KOPT-K1 (cell line): ENCODE results near the gene YJU2.
A peak's percentile ranks its signal among the peaks of the same experiment; 100 is the strongest.

Source experiments
- H3K27ac ChIP-seq: fragments of 200-600 bp; sonication (generic); 2 replicates; pipeline ENCODE4 v1.5.1; 2016; ENCODE audit warnings: antibody characterized with exemption, mild to moderate bottlenecking, low read depth, low read length; ENCODE audit not compliant: poor library complexity, severe bottlenecking
- H3K36me3 ChIP-seq: fragments of 200-600 bp; sonication (generic); 2 replicates; pipeline ENCODE4 v1.5.1; 2017; ENCODE audit warnings: antibody characterized with exemption, mild to moderate bottlenecking, low read length, moderate library complexity; ENCODE audit not compliant: insufficient read depth
- H3K9me3 ChIP-seq: fragments of 200-600 bp; sonication (generic); 2 replicates; pipeline ENCODE4 v1.5.1; 2017; ENCODE audit warnings: antibody characterized with exemption, low read length, mild to moderate bottlenecking; ENCODE audit not compliant: insufficient read depth, poor library complexity, severe bottlenecking

The YJU2 gene

DNA sequence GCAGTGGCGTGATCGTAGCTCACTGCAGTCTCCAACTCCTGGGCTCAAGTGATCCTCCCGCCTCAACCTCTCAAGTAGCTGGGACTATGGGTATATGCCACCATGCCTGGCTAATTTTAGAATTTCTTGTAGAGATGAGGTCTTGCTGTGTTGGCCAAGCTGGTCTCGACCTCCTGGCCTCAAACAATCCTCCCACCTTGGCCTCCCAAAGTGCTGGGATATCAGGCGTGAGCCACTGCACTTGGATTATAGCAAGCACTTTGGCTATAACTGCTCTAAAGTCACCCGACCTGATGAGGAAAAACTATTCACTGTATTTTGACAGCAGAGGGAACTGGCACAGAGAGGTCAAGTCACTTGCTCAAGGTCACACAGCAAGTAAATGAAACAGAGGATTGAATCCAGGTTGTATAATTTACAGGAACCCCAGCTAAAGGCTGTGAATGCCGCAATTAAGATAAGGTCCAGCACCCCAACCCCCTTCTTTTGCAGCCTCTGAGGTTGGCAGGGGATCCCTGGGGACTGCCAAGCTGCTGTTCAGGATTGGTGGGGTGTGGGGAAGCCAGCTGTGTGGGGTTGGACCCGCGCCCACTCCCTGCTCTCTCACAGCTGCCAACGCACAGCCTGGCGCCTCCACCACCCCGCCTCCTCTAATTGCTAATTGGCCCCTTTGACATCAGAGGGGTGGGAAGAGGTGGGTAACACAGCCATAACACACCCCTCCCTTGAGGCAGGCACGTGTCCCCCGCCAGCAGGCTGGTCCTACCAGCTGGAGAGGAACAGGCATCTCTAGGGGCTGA lies 49.3 kb downstream of the YJU2 start:
- H3K27ac ChIP-seq = no peak overlapping the region
- no peaks in the 10 kb centered on the region for H3K36me3 ChIP-seq
- no peaks in the 10 kb centered on the region for H3K9me3 ChIP-seq

DNA sequence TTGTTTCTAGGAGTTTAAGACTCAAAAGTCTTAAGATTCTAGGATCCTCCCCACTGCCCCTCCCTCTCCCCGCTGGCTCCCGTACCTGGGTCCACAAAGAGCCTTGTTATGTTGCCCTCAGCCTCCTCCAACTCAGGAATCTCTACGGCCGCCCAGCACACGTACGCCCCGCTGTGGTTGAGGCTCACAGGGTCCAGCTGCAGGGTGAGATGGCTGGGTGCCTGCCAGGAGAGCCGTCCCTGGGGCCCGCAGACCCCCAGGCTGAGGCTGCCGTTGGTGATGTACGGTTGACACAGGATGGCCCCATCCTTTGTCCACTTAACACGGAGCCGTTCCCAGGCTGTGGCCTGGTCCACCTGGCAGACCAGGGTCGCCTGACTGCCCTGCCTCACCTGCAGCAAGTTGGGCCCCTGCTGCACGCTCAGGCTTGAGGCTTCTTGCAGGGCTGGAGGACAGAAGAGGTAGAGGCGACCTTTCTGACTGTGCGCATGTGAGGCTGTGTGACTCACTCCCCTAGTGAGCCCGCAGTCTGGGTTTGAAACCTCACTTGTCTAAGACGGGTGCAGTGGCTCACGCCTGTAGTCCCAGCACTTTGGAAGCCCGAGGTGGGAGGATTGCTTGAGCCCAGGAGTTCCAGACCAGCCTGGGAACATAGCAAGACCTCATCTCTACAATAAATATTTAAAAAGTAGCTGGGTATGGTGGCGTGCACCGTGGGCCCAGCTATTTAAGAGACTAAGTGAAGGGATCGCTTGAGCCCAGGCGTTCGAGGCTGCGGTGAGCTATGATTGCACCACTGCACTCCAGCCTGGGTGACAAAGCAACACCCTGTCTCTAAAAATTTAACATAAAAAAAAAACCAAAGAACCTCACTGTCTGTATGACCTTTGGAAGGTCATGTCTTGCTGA lies 51.3 kb downstream of the YJU2 start:
- Histone ChIP-seq H3K27ac (no peak overlapping the region), H3K9me3 (no peaks in the 10 kb centered on the region), H3K36me3 (no peaks in the 10 kb centered on the region)

DNA sequence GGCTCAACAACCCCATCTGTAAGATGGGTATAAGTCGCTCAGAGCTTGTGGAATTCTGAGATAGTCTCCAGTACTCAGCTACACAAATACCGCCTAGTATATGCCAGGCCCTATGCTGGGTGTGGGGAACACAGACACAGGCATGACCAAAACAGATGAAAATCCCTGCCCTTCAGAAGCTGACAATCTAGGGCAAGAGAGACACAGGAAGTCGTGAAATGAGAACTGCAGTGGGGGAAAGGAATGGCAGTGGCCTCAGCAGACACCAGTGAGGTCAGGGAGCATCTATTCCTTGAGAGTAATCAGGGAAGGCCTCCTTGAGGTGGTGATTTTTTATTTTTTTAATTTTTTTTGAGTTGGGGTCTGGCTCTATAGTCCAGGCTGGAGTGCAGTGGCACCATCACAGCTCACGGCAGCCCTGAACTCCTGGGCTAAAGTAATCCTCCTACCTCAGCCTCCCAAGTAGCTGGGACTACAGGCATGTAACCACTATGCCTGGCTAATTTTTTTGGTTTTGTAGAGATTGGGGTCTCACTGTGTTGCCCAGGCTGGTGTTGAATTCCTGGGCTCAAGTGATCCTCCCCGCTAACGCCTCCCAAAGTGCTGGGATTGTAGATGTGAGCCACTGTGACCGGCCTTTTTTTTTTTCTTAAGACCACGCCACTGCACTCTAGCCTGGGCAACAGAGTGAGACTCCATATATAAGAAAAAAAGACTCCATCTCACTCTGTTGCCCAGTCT lies 52.1 kb downstream of the YJU2 start:
- Histone ChIP-seq H3K9me3 (no peaks in the 10 kb centered on the region), H3K27ac (no peak overlapping the region), H3K36me3 (no peaks in the 10 kb centered on the region)

DNA sequence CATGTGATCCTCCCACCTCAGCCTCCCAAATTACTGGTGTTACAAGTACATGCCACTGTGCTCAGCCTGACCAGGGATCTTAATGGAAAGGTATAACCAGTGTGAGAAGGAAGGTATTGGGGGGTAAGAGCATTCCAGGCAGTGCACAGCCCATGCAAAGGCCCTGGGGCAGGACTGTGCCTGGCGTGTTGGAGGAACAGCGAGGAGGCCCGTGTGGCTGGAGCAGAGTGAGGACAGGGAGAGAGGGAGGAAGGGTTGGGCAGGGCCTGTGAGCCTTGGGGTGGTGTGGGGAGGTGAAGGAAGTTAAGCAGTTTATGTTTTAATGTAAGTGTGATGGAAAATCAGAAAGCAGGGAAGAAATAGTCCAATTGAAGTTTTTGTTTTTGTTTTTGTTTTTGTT lies 53.7 kb downstream of the YJU2 start:
- Histone ChIP-seq H3K36me3 (no peaks in the 10 kb centered on the region), H3K9me3 (no peaks in the 10 kb centered on the region), H3K27ac (no peak overlapping the region)

DNA sequence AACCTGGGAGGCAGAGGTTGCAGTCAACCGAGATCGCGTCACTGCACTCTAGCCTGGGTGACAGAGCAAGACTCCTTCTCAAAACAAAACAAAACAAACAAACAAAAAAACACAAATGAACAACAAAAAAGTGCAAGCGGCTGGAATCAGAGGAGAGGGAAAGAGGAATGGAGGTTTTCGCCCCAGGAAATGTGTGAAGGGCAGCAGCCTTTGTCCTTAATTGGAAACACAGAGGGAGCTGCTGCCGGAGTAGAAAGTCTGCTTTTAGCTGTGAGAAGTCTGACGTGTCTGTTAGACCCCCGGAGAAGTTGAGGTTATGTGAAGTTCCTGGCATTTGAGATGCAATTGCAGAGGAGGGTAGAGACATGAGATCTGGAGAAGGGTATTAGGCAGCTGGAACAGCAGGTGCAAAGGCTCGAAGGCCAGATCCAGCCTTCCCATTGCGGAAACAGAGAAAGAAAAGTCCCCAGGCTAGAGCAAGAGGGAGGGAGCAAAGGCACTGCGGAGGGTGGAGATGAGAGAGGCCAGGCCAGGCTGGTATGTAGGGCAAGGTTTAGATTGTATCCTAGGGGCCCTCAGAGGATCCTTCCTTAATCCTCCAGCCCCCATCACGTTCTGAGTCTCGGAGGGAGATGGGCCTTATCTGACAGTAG lies 54.8 kb downstream of the YJU2 start:
- Histone ChIP-seq H3K27ac (peak overlapping the region; percentile 38), H3K36me3 (no peaks in the 10 kb centered on the region)

DNA sequence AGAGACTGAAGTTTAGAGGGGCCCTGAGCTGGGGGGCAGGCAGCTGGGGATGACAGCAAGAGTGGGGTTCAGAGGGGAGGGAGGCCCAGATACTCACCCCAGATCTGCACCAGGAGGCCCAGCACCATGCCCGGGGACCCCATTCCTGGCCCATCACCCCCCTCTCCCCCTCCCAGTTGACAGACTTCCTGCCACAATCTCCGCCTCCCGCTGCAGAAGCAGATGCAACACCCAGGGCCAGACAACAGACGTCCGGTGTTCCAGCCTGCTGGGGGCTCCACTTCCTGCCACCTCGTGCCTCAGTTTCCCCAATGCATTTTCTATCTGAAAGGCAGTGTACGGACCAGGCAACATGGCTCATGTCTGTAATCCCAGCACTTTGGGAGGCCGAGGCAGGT lies 55.4 kb downstream of the YJU2 start, which contains the start of gene TMIGD2:
Gene TMIGD2, minus strand, starts transcription at position 147 of the 398 bp plus-strand sequence. Its CDS starts 4 bp downstream, at position 143.
- H3K9me3 ChIP-seq = no peaks in the 10 kb centered on the region
- peak within 1 kb of the TSS; percentile 38 for H3K27ac ChIP-seq
- H3K36me3 ChIP-seq = no peaks in the 10 kb centered on the region

More for the DNA sequence above, 54.8 kb downstream of the YJU2 start:
- H3K9me3 ChIP-seq = no peaks in the 10 kb centered on the region

DNA sequence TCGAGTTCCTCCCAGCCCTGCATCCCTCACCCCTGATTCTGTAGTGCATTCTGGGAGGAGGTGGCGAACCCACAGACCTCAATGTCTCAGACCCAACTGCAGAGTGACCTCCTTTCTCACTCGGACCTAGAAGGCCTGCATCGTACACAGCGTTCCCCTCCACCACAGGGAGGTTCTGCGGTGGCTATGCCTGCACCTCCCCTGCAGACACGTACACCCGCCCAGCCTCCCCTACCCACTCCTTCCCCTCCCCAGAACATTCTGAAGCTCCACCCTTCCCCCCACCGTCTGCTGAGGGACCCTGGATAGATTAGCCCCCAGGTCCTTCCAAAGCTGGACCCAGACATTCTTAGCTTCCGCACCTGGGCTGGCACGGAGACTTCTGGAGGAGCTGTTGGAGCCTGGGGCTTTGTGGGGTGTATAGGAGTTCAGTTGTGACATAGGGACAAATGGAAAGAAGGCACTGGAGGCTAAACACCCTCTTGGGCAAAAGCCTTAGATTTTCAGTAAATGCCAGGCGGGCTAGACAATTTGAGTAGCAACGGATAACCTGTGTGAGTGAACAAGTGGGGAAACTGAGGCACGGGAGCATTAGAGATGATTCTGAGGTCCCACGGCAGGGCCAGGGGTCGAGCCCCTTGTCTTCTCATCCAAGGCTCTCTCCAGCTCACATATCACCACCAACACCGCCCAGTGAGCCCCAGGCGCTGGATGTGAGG lies 57.1 kb downstream of the YJU2 start:
- H3K36me3 ChIP-seq = no peaks in the 10 kb centered on the region
- H3K9me3 ChIP-seq = no peaks in the 10 kb centered on the region
- H3K27ac ChIP-seq = no peak overlapping the region

DNA sequence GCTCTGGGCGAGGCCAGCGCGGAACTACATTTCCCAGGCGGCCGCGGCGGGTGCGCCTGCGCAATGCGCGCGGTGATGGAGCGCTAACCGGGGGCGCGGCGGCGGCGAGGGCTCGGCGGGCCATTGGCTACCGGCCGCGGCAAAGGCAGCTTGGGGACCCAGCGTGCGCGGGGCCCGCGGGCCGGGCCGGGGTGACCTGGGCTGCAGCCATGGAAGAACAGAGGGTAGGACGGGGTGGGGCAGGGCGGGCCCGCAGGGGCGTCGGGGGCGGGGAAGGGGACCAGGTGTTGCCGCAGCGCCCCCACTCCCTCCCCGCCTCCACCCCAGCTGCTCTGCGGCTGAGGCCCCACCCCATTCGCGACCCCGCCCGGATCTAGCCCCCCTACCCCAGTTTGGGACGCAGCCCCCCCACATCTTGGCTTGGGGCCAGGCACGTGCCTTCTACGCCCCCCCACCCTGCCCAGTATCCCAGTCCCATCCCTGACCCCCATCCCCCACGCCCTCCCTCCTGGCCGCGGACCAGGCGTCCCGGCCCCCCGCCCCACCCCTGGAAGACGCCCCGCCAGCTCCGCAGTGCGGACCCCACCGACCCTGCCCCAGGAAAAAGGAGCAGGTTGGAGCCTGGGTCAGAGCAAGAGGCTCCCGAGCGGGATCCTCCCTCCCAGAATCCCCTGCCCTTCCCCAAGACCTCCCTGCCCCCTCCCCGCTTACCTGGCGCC lies 57.8 kb downstream of the YJU2 start, which contains the start of gene FSD1:
Gene FSD1, plus strand, starts transcription at position 61 of the 719 bp plus-strand sequence. Its CDS starts 149 bp downstream, at position 210.
- Histone ChIP-seq H3K36me3 (no peaks in the 10 kb centered on the region), H3K9me3 (no peaks in the 10 kb centered on the region), H3K27ac (no peak within 1 kb of the TSS)

DNA sequence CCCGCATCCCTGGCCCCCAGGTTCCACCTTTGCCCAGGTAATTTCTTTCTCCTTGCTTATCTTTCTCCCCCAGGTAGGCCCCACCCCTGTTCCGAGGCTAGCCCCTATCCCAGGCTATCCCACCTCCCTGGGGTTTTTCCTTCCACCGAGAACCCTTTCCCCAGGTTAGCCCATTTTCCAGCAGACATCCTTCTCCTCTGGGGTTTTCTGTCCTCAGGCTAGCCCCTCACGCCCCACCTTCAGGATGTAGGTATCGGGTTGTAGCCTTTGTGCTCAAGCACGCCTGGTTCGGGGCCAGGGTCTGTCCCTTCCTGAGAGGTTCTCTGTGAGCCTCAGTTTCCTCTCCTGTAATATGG lies 58.4 kb downstream of the YJU2 start:
- H3K27ac ChIP-seq = no peak overlapping the region

DNA sequence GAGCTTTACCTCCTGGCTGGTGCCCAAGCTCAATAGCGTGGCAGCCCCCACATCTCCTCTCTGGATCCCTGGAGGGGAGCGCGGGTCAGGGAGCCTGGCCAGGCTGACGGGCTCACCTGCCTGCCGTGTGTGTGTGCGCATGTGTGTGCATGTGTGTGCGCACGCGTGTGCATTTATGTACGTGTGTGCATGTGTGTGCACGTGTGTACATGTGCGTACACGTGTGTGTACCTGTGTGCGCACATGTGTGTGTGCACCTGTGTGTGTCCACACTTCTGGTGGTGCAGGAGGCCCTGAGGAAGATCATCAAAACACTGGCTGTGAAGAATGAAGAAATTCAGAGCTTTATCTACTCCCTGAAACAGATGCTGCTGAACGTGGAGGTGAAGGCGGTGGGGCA lies 58.8 kb downstream of the YJU2 start:
- Histone ChIP-seq H3K36me3 (no peaks in the 10 kb centered on the region), H3K27ac (no peak overlapping the region), H3K9me3 (no peaks in the 10 kb centered on the region)

More for the DNA sequence above, 58.4 kb downstream of the YJU2 start:
- Histone ChIP-seq H3K36me3 (no peaks in the 10 kb centered on the region), H3K9me3 (no peaks in the 10 kb centered on the region)

DNA sequence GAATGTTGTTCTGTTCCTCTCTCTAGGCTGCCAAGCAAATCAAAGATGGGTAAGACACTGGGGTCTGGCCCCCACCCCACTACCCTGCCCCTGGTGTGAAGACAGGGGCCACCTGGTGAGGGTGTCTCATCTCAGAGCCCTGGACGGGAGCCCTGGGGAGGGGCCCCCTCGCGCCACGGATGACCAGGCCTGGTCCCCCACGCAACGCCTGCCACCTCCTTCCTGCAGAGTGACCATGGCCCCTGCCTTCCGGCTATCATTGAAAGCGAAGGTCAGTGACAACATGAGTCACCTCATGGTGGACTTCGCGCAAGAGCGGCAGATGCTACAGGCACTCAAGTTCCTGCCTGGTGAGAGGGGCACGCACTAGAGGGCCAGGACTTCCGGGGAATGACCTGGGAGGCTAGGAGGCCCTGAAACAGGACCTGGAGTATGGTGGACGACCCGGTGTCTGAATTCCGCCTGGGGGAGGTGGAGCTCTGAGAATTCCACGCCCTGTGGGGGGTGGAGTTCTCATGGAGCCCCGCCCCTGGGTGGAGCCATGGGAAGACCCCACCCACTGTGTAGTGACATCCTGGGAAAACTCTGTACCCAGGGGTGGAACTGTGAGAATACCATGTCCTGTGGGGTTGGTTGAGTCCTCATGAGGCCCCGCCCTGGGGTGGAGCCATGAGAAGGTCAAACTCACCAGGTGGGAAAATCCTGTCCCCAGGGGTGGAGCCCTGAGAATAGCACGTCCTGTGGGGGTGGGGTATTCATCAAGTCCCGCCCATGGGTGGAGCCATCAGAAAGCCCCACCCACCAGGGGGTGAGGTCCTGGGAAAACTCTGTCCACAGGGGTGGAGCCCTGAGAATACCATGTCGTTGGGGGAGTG lies 63.6 kb downstream of the YJU2 start:
- H3K27ac ChIP-seq = no peak overlapping the region
- no peaks in the 10 kb centered on the region for H3K9me3 ChIP-seq
- no peaks in the 10 kb centered on the region for H3K36me3 ChIP-seq

DNA sequence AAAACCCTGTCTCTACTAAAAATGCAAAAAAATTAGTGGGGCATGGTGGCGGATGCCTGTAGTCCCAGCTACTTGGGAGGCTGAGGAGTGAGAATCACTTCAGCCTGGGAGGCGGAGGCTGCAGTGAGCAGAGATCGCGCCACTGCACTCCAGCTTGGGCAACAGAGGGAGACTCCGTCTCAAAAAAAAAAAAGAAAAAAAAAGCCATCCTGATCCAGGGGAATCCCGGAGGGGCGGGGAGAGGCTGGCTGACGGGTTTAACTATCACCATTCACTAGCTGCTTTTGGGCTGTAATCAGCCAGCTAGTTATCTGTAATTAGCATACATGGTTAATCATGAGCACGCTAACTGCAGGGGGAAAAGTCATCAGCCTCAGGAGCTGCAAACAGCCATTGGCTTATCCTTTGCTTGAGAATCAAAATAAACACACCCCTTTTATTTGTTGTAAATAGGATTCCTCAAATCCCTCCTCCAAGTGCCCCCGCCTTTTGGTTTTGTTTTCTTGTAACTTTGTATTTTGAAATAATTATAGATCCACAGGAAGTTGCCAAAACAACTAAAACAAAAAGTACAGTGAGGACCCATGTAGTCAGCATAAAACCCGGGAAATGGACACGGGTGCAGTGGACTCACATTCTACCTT lies 67.1 kb downstream of the YJU2 start:
- no peaks in the 10 kb centered on the region for H3K9me3 ChIP-seq
- H3K36me3 ChIP-seq = no peaks in the 10 kb centered on the region
- H3K27ac ChIP-seq = no peak overlapping the region
